HG03565 (cell line): Measurements from ENCODE around the gene TOX3.

Experiments
- ATAC-seq: cut with Tn5 transposase; IDR thresholded peaks from one replicate; pipeline ENCODE4 v1.9.1; 2021; ENCODE audit warnings: mild to moderate bottlenecking, moderate library complexity; ENCODE audit not compliant: unreplicated experiment

Gene TOX3

DNA sequence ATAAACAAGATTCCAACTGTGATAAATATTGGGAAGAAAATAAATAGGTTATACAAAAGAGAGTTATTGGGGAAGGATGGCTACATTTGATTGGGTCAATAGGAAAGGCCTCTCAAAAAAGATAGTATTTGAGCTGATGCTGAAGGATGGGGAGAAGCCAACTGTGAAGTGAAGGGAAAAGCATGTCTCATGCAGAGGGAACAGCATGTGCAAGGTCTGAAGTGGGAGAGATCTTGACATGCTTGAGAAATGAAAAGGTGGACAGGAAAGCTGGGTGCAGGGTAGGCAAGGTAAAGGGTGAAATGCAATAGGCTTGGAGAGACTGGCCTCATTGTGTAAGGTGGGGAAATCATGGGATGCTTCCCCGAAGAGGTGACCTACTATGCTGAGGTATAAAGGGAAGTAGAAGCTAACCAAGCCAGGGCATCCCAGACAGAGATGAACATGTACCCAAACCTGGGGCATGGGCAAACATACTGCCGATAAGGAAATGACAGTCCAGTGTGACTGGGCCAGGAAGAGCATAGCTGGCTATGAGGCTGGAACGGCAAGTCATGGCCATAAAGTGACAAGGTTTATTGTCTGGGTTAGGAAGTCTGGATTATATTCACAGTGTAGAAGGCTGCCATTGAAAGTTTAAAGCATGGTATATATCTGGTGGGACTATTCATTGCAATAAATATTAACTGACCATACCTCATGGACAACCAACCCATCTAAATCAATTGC, 91.2 kb downstream of the TOX3 start:
- no peak for ATAC-seq

DNA sequence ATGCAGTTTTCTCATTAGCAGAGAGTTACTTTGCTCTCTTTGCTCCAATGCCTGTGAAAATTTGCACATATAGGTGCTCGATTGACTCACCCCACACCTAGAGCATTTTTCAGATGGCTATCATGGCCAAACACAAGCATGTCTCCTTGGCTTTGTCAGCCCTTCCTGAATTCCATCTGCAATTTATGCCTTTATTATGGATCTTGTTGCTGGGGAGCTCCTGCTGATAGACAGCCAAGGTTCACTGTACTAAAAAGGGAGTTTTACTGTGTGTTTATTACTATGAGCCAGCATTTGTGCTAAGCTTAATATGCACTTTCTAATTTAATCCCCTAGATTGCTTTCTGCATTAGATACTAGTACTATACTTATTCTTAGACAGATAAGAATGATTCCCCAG, 93.3 kb downstream of the TOX3 start:
- ATAC-seq: no peak

DNA sequence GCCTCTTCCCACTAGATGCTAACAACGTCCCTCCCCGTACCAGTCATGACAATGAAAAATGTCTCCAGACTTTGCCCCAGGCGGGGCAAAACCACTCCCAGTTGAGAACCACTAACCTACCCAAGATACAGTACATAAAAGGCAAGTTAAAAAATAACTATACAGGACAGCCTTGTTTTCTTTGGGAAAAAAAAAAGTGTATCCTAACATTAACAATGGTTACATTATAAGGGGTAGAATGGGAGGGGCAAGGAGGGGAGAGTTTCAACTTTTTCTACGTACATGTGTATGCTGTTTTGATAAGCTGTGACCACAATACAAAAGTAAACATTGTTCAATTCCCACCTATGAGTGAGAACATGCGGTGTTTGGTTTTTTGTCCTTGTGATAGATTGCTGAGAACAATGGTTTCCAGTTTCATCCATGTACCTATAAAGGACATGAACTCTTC, 94.9 kb downstream of the TOX3 start:
- no peak for ATAC-seq

DNA sequence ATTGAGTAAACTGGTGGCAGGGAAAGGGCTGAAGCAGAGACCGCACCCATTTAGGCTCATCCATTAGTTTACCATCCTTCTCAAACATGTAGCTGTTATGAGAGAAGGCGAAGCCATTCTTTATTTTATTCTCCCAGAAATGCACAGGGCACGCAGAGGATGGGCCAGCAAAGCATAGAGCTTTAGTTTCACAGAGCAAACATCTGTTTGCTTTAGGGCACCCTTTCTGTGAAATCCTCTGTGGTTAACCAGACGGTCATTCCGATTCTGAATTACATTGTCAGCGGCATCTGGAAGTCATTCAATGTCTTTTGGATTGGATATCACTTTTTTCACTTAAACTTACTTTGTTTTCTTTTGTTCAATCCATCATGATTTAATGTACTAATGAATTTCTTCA, 96.0 kb downstream of the TOX3 start:
- ATAC-seq: no peak

DNA sequence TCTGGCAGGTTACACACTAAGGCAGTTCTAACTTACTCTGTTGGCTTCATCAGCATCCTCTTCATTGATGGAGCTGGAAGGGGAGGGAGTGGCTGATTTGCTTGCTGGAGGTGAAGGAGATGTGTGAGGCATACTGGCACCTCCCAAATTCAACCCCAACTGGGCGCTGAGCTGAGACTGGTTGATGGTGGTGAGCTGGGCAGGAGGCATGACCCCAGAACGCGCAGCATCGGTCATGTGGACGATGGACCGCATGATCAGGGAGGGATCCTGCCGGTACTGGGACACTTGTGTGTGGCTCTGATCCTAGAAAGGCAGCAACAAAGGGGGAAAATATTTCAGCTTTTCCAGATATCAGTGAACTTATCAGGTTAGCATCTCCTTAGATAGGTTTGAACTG, 96.7 kb downstream of the TOX3 start:
- no peak for ATAC-seq

DNA sequence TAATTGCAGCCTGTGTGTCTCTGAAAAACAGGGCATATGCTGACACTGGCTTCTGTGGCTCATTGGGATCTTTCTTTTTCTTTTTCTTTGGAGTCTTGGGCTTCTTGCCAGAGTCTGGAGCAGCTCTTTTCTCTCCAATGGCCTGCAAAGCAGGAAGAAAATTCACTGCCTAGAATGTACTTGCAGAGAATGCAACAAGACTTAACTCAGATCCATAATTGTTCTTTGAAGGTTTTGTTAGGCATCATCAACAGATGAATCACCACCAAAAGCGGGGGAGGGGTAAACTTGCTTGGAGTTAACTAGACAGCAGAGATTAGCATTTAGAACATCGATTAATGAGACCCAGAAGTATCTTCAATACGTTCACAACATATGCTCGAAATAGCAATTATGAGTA, 100.9 kb downstream of the TOX3 start:
- ATAC-seq: no peak

DNA sequence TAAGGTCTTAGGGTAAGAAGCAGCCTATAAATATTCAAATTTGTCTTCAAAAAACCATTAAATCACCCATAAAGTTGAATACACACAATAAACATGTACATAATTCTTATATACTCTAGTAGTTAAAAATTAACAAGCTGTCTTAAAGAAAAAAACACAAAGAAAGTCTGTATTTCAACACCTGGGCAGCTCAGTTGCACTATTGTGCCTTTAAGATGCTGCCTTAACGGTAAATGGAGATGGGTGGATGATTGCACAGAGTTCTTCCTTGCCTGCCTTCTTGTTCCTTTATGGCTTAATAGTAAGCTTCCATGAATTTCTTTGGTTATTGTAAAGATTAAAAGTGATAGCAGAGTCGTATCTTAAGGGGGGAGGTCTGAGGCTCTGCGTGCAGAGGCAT, 105.1 kb downstream of the TOX3 start:
- ATAC-seq: no peak

DNA sequence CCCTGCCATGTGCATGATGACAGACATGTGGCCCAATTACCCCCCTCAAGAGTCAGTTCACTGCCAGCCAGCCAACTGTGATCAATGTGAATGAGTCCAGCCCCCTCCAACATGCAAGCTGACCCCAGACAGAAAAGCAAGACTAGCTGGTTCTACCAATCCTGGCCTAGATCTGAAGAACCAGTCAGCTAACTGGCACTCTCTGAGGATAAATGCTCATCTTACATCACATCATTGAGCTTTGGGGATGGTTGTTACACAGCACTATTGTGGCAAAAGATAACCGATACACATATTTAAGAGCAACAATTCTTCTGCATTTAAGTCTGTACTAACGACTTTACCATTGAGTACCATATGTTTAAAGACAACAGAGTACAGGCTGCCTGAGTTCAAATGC, 106.7 kb downstream of the TOX3 start:
- no peak for ATAC-seq

DNA sequence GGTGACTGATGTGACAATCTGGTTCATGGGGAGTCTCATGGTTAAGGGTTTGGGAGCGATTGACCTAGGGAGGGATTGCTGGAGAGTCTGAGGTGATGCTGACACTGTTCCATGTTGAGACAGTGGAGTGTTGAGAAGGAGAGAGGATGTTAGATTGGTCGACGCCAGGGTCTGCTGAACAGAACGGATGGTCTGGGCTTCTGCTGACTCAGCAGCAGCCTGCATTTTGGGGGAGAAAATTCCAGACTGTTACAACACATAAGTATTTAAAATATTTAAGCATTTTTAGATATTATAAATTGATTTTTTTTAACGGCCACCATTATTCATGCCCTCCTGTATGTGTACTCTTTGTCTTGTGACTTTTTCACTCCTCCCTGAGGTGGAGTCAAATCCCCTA, 107.2 kb downstream of the TOX3 start:
- no peak for ATAC-seq

DNA sequence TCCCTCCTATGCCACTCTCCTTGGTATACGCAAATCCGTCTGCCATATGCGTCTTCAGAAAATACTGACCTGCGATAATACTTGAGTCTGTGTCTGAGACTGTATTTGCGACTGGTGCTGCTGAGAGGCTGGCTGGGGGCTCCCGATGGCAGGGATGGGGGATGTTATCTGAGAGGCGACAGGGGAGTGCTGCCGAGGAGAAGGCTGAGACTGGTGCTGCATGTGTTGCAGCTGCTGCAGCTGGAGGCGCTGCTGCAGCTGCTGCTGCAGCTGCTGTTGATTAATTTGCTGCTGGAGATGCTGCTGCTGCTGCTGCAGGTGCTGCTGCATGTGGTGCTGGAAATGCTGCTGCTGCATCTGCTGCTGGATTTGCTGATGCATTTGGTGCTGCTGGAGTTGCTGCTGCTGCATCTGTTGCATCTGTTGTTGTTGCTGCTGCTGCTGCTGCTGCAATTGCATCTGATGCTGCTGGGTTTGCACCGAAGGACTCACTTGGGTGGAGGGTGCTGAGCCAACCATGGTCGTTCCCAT, 107.7 kb downstream of the TOX3 start:
- ATAC-seq: no peak

DNA sequence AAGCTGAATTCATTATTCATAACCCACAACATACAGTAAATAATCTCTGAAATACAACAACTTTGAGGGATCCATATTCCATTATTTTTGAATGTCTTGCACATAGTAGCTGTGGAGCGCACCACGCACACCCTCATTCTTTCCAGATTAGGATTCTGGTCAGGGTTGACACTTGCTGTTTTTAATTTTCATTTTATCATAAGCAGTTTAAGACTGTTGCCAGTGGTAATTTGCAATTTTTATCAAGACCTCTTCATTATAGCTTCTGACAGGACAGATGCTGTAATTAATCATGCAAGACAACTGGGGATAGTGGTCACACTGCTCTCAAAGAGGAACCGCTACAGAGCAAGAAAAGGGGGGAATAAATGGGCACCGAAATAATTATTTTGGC, 109.7 kb downstream of the TOX3 start:
- no peak for ATAC-seq

DNA sequence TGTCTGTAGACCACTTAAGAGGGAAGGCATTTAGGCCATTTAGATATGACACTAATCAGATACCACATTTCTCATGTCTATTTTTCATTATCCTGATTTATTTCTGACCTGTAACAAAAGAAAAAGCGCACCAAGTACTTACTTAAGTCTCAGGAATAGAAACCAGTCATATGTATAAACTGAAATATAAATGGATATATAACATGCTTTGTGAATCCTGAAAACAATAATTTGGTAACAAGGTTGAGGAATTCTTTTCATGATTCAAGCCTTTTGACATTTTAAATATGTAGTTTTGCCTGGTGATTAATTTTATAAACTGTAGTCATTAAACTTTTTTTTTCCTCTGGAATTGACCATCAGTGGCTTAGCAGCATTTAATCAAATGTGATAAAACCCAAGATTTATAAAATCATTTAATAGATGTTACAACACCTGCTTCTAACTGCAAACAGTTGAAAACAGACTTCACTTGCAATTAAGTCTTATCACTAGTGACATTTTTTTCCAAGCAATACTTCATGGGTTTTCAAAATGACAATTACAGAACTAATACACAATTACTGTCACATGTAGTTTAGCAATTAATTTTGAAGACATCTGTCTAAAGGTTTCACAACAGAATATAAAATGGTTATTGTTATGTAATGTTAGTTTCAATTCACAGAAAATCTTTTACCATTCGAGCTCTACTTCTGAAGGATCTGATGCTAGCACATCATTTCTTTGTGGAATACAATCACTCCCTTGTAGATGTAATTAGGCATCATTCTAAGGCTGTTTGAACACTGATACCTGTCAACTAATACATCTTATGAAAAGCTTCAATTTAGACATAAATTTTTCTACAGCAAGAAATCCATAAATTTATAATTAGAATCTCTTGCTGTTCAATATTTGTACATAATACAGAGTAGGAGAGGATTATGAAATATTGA, 110.3 kb downstream of the TOX3 start:
- no peak for ATAC-seq

DNA sequence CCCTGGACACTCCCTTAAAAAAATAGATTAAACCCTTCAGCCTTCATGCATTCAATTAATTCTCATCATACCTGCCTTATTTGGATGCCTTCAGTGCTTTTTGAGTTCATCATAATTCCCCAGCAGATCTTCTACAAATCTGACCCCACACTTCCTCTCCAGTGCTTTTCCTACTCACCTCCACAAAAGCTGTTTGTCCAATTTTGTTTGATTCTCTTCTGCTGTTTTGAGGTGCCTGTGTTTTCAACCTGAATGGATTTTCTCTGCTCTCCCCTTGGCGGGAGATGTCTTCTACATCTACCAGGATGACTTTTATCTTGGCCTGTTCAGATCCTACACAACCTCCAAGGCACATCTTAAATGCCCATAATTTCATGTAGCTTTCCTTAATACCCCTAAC, 112.7 kb downstream of the TOX3 start:
- no peak for ATAC-seq

DNA sequence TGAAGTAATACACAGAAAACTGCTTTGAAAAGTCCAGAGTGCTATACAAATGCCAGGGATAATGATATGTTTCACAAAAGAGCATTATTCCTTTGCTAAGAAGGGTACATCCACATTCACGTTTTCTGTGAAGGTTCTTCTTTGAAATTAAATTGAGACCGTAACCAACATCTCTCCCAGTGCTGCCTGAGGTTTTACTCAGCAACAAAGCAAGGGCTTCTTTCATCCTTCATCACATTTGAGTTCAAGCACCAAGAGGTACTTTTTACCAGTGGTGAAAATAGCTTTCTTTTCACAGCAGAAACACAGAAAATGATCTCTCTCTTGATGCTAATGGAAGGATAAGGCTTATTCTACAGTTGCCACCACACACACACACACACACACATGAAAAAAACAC, 113.3 kb downstream of the TOX3 start:
- ATAC-seq: no peak

DNA sequence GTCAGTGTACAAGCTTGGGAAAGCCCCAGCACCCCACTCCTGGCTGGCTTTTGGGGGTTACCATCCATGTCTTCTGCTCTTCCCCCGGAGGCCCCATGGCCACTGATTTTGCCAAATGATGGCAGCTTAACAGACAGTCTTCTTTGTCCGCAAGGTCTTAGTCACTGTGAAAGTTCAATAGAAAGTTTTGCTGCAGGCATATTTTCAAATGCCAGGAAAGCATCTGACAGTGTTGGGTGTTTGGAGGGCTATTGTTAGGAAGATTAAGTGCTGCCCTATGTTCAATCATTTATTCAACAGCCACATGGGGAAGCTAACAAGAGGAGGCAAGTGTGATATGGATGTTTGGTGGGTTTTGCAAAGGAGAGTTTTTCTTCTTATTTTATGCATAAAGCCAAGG, 122.4 kb downstream of the TOX3 start:
- no peak for ATAC-seq

DNA sequence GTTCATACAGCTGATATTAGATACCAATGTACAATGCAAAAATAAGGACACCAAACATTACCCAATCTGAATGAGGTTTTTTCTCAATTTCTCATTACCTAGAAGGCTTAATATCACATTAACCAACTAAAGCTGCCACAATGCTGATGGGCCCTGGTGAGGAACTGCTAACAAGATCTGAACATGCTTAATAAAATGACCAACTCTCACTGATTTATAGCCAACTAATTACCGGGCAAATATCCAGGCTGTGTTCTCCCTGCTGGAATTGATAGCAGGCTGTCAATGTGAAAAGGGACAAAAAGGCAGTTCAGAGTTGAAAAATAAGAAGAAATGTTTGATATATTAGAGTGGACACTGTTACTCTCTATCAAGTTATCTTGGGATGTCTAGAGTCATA, 124.6 kb downstream of the TOX3 start:
- ATAC-seq: no peak

DNA sequence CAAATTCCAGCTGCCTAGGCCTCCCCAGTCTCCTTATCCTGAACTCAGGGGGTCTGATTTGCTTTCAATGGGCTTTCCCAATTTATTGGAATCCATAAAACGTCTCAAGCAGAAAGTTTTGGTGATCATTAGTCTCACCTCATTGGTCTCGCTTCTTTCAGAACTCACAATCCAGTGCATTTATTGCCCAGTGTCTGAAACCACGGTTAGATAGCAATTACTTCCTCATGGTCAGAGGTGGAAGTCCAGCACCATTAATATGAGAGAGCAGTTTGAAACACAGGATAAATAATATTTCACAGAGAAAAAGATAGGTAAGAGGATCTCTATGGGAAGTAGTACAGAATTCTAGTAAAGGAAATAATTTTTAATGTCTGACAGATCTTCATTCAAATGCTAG, 128.7 kb downstream of the TOX3 start:
- no peak for ATAC-seq

DNA sequence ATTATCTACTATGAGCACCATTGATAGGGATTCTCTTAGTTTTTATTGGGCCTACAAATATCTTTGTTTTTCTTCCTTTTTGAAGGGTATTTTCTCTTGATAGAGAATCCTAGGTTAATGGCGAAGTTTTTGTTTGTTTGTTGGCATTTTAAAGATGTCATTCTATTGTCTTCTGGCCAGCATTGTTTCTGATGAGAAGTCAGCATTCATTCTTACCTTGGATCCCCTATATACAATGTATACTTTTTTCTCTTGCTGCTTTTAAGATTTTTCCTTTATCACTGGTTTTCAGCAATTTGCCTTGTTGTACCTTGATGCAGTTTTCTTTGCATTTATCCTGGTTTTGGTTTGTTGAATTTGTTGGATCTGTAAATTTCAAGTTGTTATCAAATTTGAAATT, 130.1 kb downstream of the TOX3 start:
- ATAC-seq: no peak

DNA sequence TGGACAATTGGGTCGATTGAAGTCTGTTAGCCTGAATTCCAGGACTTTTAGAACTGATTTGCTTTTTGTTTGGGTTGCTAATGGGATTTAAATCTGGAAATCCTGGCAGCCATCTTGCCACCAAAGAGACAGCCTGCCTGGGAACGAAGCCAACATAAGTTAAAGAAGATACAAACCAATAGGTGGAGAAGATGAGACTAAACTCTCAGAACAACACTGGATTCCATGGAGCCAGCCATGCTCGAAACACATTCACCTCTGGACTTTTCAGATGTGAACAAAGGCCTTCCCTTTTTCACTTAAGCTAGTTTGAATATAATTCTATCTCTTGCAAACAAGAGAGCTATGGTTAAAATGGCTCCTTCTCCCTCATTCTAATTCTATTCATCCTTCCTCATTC, 135.9 kb downstream of the TOX3 start:
- ATAC-seq: no peak

DNA sequence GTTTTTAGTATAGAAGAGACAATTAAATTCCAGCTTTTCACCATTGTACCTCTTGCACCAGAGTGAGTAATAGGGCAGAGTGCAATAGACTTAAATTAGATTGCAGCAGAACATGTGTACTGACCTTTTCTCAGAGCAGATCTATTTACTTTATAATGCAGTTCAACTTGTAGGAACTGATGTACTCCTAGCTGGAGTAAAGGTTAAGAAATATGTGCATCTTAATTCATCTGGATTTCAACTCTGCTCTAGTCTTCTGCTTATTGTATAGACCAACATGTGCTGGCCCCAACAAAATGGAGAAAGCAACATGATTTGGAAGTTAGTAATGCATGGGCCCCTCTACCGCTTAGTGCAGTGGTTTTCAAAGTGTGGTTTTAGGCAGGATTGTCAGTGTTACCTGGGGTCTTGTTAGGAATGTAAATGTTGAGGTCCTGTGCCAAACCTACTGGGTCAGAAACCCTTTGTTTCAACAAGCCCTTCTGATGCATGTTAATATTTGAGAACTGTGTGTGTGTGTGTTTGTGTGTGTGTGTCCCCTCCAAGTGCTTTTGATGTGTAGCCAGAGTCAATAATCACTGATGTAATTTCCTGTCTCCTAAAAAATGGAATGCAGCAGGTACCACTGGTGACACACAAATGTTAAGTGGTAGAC, 138.6 kb downstream of the TOX3 start:
- no peak for ATAC-seq

DNA sequence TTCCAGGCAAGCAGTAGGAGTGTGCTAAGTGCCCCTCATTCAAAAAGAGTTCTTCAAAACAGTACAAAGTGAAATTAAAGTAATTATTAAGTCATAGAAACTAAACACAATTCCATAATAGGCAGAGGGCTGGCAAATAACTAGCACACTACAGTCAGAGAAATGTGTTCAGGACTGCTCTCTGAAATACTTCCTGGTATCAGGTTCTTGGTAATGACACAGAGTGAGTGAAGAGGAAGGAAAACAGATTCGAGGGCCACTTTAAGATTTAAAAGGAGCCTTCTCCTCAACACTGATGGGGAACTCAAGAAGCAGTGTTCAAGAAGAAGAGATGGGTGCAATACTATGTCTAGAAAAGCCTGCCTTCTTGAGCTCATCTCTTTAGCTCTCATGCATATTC, 139.2 kb downstream of the TOX3 start:
- no peak for ATAC-seq

DNA sequence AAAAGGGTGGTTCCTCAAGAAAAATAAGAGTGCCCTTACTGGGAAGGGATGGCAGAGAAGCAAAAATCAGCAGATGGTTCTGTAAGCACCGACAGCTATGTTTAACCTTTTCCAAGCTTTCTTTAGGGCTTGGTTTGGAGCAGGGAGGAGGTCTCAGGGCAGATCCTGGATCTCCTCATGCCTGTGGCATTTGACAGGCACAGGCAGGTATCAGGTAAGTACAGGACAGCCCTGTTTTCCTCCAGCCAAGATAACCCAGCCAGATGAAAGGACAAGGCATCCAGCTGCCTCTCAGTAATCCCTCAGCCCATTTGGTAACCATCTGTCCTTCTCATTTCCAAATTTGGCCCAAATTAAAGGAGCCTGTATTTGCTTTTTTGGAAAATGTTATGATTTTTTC, 141.5 kb downstream of the TOX3 start:
- no peak for ATAC-seq
